GF-D8 (cell line): ENCODE results near the gene MARK2.
"Not testable (repeated sequence)": the region's sequence is repeated elsewhere in the genome, so short reads cannot be mapped to it uniquely, and the experiment has no call there.

Experiments
- DNase-seq: peaks from one replicate; lab custom pipeline; 2025; lab: John Stamatoyannopoulos, UW

The MARK2 gene

DNA sequence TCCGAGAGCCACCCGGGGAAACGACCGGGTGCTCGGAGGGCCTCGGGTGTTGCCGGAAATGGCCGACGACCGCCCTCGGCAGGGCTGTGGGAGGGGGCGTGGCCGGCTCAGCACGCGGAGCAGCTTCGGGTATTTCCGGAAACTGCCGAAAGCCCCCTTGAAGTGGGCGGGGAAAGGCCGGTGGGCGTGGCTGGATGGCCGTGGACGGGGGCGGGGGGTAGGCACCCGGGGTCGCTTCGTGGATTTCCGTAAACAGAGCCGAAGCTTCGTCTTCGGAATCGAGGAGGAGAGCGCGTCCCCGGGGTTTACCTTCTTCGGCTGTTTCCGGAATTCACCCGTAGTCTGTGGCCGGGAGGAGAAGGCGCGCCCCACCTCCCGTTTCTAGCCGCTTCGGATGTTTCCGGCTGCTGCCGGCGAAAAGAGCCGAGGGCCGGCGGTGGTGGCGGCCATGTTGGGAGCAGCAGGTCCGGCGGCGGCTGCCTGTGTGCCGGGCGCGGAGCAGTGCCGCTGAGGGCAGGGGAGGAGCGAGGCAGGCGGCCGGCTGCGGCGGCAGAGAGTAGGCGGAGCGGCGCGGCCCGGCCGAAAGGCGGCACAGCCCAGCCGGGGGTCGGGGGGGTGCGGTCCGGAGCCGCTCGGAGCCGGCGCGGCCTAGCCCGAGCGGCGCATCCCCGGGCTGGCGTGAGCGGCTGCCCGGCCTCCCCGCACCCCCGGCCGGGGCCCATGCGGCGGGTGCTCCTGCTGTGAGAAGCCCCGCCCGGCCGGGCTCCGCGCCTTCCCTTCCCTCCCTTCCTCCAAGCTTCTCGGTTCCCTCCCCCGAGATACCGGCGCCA lies at the start of gene MARK2:
TSS of gene MARK2 (plus strand) at position 433 of the 830 bp plus-strand sequence. CDS start at position 830, 397 bp downstream.
- peak; percentile 93 for DNase-seq

GRCh38 chr11:63791495-63792167 lies 47.3 kb upstream of the MARK2 start:
- DNase-seq: no peak

DNA sequence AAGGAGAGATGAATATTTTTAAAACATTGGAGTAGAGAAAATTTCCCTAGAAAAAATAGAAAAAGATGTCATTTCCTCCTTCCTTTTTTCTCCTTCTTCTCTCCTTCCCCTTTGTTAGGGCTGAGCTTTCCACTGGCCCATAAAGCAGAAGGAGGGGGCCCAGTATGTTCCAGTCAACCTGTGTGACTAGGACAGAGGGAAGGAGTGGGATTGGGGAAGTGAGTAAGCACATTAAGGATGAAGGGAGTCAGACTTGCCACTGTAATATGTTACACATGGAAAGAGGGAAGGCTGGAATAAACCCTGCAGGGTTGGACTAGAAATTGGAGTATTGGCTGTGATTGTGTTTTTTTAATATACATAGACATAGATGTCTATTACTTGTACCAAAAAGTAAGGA lies 45.7 kb upstream of the MARK2 start:
- DNase-seq: no peak

GRCh38 chr11:63795066-63795465 lies 43.8 kb upstream of the MARK2 start:
- DNase-seq: no peak

- no peak for DNase-seq
Observed at GRCh38 chr11:63800921-63801320, 38.0 kb upstream of the MARK2 start.

GRCh38 chr11:63802637-63803414 lies 36.1 kb upstream of the MARK2 start:
- no peak for DNase-seq

DNA sequence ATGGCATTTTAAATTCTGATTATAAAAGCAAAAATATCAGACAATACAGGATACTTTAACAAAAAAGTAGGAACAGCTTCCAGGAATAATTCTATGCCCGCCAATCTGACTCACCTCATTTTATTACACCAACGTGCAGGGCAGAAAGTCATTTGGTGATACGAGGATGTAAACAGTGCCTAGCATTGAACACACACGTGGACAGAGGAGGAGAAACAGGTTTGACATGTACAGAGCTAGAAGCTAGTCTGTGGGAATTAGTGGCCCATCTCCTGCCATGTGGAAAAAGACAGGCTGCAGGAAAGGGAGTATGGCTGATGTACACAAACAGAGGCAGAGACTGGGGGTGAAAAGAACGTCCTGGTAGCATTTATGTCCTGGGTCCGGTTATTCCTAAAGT lies 34.7 kb upstream of the MARK2 start:
- DNase-seq: no peak

GRCh38 chr11:63805844-63806415 lies 33.0 kb upstream of the MARK2 start:
- DNase-seq: no peak

DNA sequence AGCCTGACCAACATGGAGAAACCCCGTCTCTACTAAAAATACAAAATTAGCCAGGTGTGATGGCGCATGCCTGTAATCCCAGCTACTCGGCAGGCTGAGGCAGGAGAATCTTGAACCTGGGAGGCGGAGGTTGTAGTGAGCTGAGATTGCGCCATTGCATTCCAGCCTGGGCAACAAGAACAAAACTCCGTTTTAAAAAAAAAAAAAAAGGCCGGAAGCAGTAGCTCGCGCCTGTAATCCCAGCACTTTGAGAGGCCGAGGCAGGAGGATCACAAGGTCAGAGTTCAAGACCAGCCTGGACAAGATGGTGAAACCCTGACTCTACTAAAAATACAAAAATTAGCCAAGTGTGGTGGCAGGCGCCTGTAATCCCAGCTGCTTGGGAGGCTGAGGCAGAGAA lies 28.5 kb upstream of the MARK2 start:
- DNase-seq: not testable (repeated sequence)

GRCh38 chr11:63811522-63811921 lies 27.4 kb upstream of the MARK2 start:
- DNase-seq: no peak

- DNase-seq: peak; percentile 13
Observed at GRCh38 chr11:63813035-63813562, 25.8 kb upstream of the MARK2 start, which contains the start of gene SPINDOC. Gene SPINDOC, plus strand, starts transcription at chr11:63813456. Its CDS starts 231 bp downstream, at chr11:63813687.

GRCh38 chr11:63813563-63814382 lies 25.1 kb upstream of the MARK2 start:
- DNase-seq: no peak

- no peak for DNase-seq
Observed at GRCh38 chr11:63814383-63814736, 24.6 kb upstream of the MARK2 start.

DNA sequence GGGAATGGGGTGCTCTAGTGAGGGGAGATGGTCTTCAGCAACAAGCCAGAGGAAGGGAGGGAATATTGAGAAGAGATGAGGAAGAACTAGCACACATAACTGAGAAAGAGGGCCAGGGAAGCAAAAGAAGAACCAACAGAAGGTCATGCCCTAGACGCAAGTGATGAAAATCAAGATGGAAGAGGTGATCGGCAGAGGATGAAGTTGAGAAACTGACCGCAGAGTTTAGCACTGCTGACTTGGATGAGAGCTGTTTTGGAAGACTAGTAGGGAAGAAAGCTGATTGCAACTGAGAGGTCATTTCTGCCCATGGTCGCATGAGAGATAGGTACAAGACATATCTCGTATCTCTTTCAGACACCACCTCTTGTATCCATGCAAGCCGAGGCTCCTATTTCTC lies 22.7 kb upstream of the MARK2 start:
- no peak for DNase-seq

DNA sequence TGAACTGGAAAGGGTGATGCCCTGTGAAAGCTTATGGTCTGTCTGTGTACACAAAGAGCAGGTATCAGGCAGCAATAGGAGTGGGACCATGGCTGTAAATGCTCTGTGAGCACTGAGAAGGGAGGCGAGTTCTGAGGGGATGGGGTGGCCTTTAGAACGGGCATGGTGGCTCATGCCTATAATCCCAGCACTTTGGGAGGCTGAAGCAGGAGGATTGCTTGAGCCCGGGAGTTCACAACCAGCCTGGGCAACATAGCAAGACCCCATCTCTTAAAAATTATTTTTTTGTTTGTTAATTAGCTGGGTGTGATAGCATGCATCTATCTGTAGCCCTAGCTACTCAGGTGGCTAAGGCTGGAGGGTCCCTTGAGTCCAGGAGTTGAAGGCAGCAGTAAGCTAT lies 22.2 kb upstream of the MARK2 start:
- no peak for DNase-seq

- DNase-seq: no peak
Observed at GRCh38 chr11:63817758-63818498, 21.0 kb upstream of the MARK2 start.

- no peak for DNase-seq
Observed at GRCh38 chr11:63818609-63819008, 20.3 kb upstream of the MARK2 start.

- no peak for DNase-seq
Observed at GRCh38 chr11:63821411-63821810, 17.5 kb upstream of the MARK2 start.

- no peak for DNase-seq
Observed at GRCh38 chr11:63826471-63827190, 12.3 kb upstream of the MARK2 start.
